ENCODE data around the gene DIAPH2.

The DIAPH2 gene

GRCh38 chrX:97328853-97329390 is 644.3 kb downstream of the DIAPH2 start:
- no peak for TF ChIP-seq CTCF (conservative IDR thresholded peaks at IDR 0.05; ENCODE audit: low read depth, low read length)
- DNase-seq (ENCODE audit: low read depth), result no peak
- no peak overlapping the region for H3K4me3 ChIP-seq (ENCODE audit: low read length)

- no peak overlapping the region for H3K4me3 ChIP-seq (ENCODE audit: low read length)
- TF ChIP-seq CTCF (conservative IDR thresholded peaks at IDR 0.05; ENCODE audit: low read depth, low read length), result no peak
- DNase-seq (ENCODE audit: low read depth), result no peak
Observed at GRCh38 chrX:97330151-97330550, 645.5 kb downstream of the DIAPH2 start.

GRCh38 chrX:97332963-97333362 is 648.3 kb downstream of the DIAPH2 start:
- TF ChIP-seq CTCF (conservative IDR thresholded peaks at IDR 0.05; ENCODE audit: low read depth, low read length), result no peak
- H3K4me3 ChIP-seq (ENCODE audit: low read length), result no peak overlapping the region
- DNase-seq (ENCODE audit: low read depth), result no peak

GRCh38 chrX:97334850-97335249 is 650.2 kb downstream of the DIAPH2 start:
- TF ChIP-seq CTCF (conservative IDR thresholded peaks at IDR 0.05; ENCODE audit: low read depth, low read length), result no peak
- no peak for DNase-seq (ENCODE audit: low read depth)

GRCh38 chrX:97344724-97345123 is 660.1 kb downstream of the DIAPH2 start:
- DNase-seq (ENCODE audit: low read depth), result no peak
- TF ChIP-seq CTCF (conservative IDR thresholded peaks at IDR 0.05; ENCODE audit: low read depth, low read length), result no peak
- no peak overlapping the region for H3K4me3 ChIP-seq (ENCODE audit: low read length)

More at GRCh38 chrX:97334850-97335249, 650.2 kb downstream of the DIAPH2 start:
- H3K4me3 ChIP-seq (ENCODE audit: low read length), result no peak overlapping the region

GRCh38 chrX:97358941-97359340 is 674.3 kb downstream of the DIAPH2 start:
- no peak for TF ChIP-seq CTCF (conservative IDR thresholded peaks at IDR 0.05; ENCODE audit: low read depth, low read length)
- no peak overlapping the region for H3K4me3 ChIP-seq (ENCODE audit: low read length)
- DNase-seq (ENCODE audit: low read depth), result no peak

GRCh38 chrX:97363843-97364242 is 679.2 kb downstream of the DIAPH2 start:
- H3K4me3 ChIP-seq (ENCODE audit: low read length), result no peak overlapping the region
- TF ChIP-seq CTCF (conservative IDR thresholded peaks at IDR 0.05; ENCODE audit: low read depth, low read length), result no peak
- DNase-seq (ENCODE audit: low read depth), result no peak

All from retinal pigment epithelial cell (primary cell).